ENCODE measurements around the gene KCNK3.

GRCh38 chr2:26739514-26739913 lies 47.0 kb downstream of the KCNK3 start:
- TF ChIP-seq EZH2 (IDR thresholded peaks at IDR 0.05; ENCODE audit: insufficient read depth, poor library complexity, severe bottlenecking) (no peak), EZH2phosphoT487 (IDR thresholded peaks at IDR 0.05; ENCODE audit: insufficient read depth, low read depth) (no peak)
